Calu3 (cell line): ENCODE data around the gene PCP4L1. TPM values are rescaled to one million over a fixed set of nuclear protein-coding genes. Genes with fewer than 3 reads are reported as not detected.

Experiments
- BruUV-seq: library from RNA; stranded (reverse); fragments of 400-500 nt; replicated peaks from 2 replicates; lab custom pipeline; 2021; lab: Mats Ljungman, UMichigan
- CTCF ChIA-PET: fragments of 300-600 bp; sonication (Branson Sonifier 250); formaldehyde crosslinking; loops from one replicate; lab custom pipeline; 2022; ENCODE audit warnings: antibody characterized with exemption; lab: Charles Lee
- DNase-seq: peaks from one replicate; pipeline ENCODE4 v3.0.0; 2022
- H3K27ac Mint-ChIP-seq: one replicate; pipeline ENCODE4 v1.8.0; 2022; ENCODE audit warnings: mixed read lengths; ENCODE audit not compliant: unreplicated experiment
- H3K27me3 Mint-ChIP-seq: one replicate; pipeline ENCODE4 v1.8.0; 2022; ENCODE audit warnings: mixed read lengths; ENCODE audit not compliant: unreplicated experiment
- H3K36me3 Mint-ChIP-seq: one replicate; pipeline ENCODE4 v1.8.0; 2022; ENCODE audit warnings: mild to moderate bottlenecking, moderate library complexity, mixed read lengths; ENCODE audit not compliant: insufficient read depth, unreplicated experiment
- H3K4me1 Mint-ChIP-seq: one replicate; pipeline ENCODE4 v1.8.0; 2022; ENCODE audit warnings: mild to moderate bottlenecking, low read depth, mixed read lengths; ENCODE audit not compliant: unreplicated experiment
- H3K4me3 Mint-ChIP-seq: one replicate; pipeline ENCODE4 v1.8.0; 2022; ENCODE audit warnings: mild to moderate bottlenecking, low read depth, moderate library complexity, mixed read lengths; ENCODE audit not compliant: unreplicated experiment
- H3K9me3 Mint-ChIP-seq: one replicate; pipeline ENCODE4 v1.8.0; 2022; ENCODE audit warnings: low read depth, mixed read lengths; ENCODE audit not compliant: unreplicated experiment
- CTCF ChIP-seq: fragments of 200-600 bp; IDR thresholded peaks from one replicate; pipeline ENCODE4 v1.8.0; 2022; ENCODE audit warnings: antibody characterized with exemption; ENCODE audit not compliant: unreplicated experiment
- intact Hi-C: fragments of 100-400 bp; cut with micrococcal nuclease; formaldehyde crosslinking; loops from one replicate; pipeline ENCODE4 v1.10.0; 2022; ENCODE audit not compliant: unreplicated experiment
- microRNA-seq: library from miRNA; unstranded; fragments of <30 nt; microRNA quantifications from one replicate; pipeline ENCODE4 v1.2.0, GENCODE V29; 2022
- total RNA-seq: library from RNA; stranded (reverse); gene quantifications from 2 replicates; pipeline ENCODE4 v1.2.3, GENCODE V29; 2022

Gene PCP4L1
- total RNA-seq, 1 experiment from 2014 or later, result not detected

GRCh38 chr1:161324020-161324419, 65.5 kb downstream of the PCP4L1 start:
- no peak for TF ChIP-seq CTCF
- Mint-ChIP-seq H3K4me1 (peaks cover 8% of the 10 kb centered on the region), H3K27ac (no peak overlapping the region), H3K27me3 (no peaks in the 10 kb centered on the region), H3K36me3 (peaks cover 43% of the 10 kb centered on the region), H3K9me3 (no peaks in the 10 kb centered on the region), H3K4me3 (no peak overlapping the region)
- DNase-seq, result no peak
- CTCF ChIA-PET, result no interaction called here
- no TSS peak for BruUV-seq
- intact Hi-C loops, result no loop called here

- Mint-ChIP-seq H3K27ac (no peak overlapping the region), H3K36me3 (peaks cover 64% of the 10 kb centered on the region), H3K27me3 (no peaks in the 10 kb centered on the region), H3K9me3 (no peaks in the 10 kb centered on the region), H3K4me3 (no peak overlapping the region), H3K4me1 (no peaks in the 10 kb centered on the region)
- no peak for DNase-seq
- CTCF ChIA-PET, result no interaction called here
- no peak for TF ChIP-seq CTCF
- intact Hi-C loops, result no loop called here
- no TSS peak for BruUV-seq
Observed at GRCh38 chr1:161330346-161330745, 71.8 kb downstream of the PCP4L1 start.

GRCh38 chr1:161333166-161333565, 74.6 kb downstream of the PCP4L1 start:
- BruUV-seq, result no TSS peak
- Mint-ChIP-seq H3K27ac (no peak overlapping the region), H3K27me3 (no peaks in the 10 kb centered on the region), H3K36me3 (peaks cover 54% of the 10 kb centered on the region), H3K4me1 (no peaks in the 10 kb centered on the region), H3K9me3 (no peaks in the 10 kb centered on the region), H3K4me3 (no peak overlapping the region)
- no peak for DNase-seq
- CTCF ChIA-PET, result no interaction called here
- no peak for TF ChIP-seq CTCF
- intact Hi-C loops, result no loop called here

Small RNA genes within 50 kb of the gene (microRNA-seq; reads per million reads assigned to microRNA genes)
- gene MIR5187, result 1.1 reads per million

Other genes with a start within 250 kb of the PCP4L1 start
- gene F11R, start 237.6 kb upstream of the PCP4L1 start, total RNA-seq, result 157 and 173 TPM in 2 replicates
- gene TSTD1, start 219.8 kb upstream of the PCP4L1 start, total RNA-seq, result 67.6 and 74.1 TPM in 2 replicates
- 72.1 and 75.4 TPM in 2 replicates for gene USF1, start 212.8 kb upstream of the PCP4L1 start, total RNA-seq
- gene ARHGAP30, start 188.9 kb upstream of the PCP4L1 start, total RNA-seq, result 1.7 and 2.9 TPM in 2 replicates
- 24.9 and 42.4 TPM in 2 replicates for gene NECTIN4, start 169.2 kb upstream of the PCP4L1 start, total RNA-seq
- gene KLHDC9, start 160.4 kb upstream of the PCP4L1 start, total RNA-seq, result 5.3 and 7.0 TPM in 2 replicates
- 121 and 129 TPM in 2 replicates for gene PFDN2, start 140.7 kb upstream of the PCP4L1 start, total RNA-seq
- 49.8 and 52.9 TPM in 2 replicates for gene NIT1, start 140.6 kb upstream of the PCP4L1 start, total RNA-seq
- gene DEDD, start 126.1 kb upstream of the PCP4L1 start, total RNA-seq, result 40.4 and 45.7 TPM in 2 replicates
- gene UFC1, start 104.8 kb upstream of the PCP4L1 start, total RNA-seq, result 77.5 and 85.8 TPM in 2 replicates
- gene USP21, start 99.2 kb upstream of the PCP4L1 start, total RNA-seq, result 35.8 and 40.9 TPM in 2 replicates
- gene PPOX, start 92.3 kb upstream of the PCP4L1 start, total RNA-seq, result 25.7 and 27.1 TPM in 2 replicates
- gene B4GALT3, start 81.2 kb upstream of the PCP4L1 start, total RNA-seq, result 51.9 and 59.2 TPM in 2 replicates
- not detected in 2 replicates for gene ADAMTS4, start 59.7 kb upstream of the PCP4L1 start, total RNA-seq
- 91.3 and 98.3 TPM in 2 replicates for gene NDUFS2, start 56.4 kb upstream of the PCP4L1 start, total RNA-seq
- not detected in 2 replicates for gene FCER1G, start 43.5 kb upstream of the PCP4L1 start, total RNA-seq
- gene APOA2, start 35.1 kb upstream of the PCP4L1 start, total RNA-seq, result not detected in 2 replicates
- 14.1 and 15.0 TPM in 2 replicates for gene TOMM40L, start 32.7 kb upstream of the PCP4L1 start, total RNA-seq
- not detected in 2 replicates for gene NR1I3, start 20.5 kb upstream of the PCP4L1 start, total RNA-seq
- gene MPZ, start 51.2 kb downstream of the PCP4L1 start, total RNA-seq, result 0.37 and 0.47 TPM in 2 replicates
- 242 and 245 TPM in 2 replicates for gene SDHC, start 55.6 kb downstream of the PCP4L1 start, total RNA-seq
- gene CFAP126, start 109.1 kb downstream of the PCP4L1 start, total RNA-seq, result not detected in 2 replicates
- gene FCGR2A, start 246.7 kb downstream of the PCP4L1 start, total RNA-seq, result not detected in 2 replicates